Smooth muscle cell (in vitro differentiated cells): ENCODE measurements around the gene PTCRA. TPM values are rescaled to one million over a fixed set of nuclear protein-coding genes. Genes with fewer than 3 reads are reported as not detected.

Experiments used
- DNase-seq: peaks from one replicate; lab custom pipeline; 2025; ENCODE audit not compliant: unreplicated experiment; lab: John Stamatoyannopoulos, UW
- H2AFZ ChIP-seq: fragments of 200-600 bp; sonication (generic); 2 replicates; pipeline ENCODE4 v1.6.0; 2016; ENCODE audit warnings: antibody characterized with exemption, low read depth, mild to moderate bottlenecking
- H3F3A ChIP-seq: fragments of 200-600 bp; sonication (generic); 2 replicates; pipeline ENCODE4 v1.6.0; 2017; ENCODE audit warnings: antibody characterized with exemption, low read depth
- H3K27ac ChIP-seq: fragments of 200-600 bp; sonication (generic); 2 replicates; pipeline ENCODE4 v1.5.1; 2016; ENCODE audit warnings: low read depth, mild to moderate bottlenecking
- H3K27me3 ChIP-seq: fragments of 200-600 bp; sonication (generic); 2 replicates; pipeline ENCODE4 v1.6.1; 2016; ENCODE audit warnings: low read depth, mild to moderate bottlenecking
- H3K36me3 ChIP-seq: fragments of 200-600 bp; sonication (generic); 2 replicates; pipeline ENCODE4 v1.5.1; 2016; ENCODE audit warnings: low read depth
- H3K4me1 ChIP-seq: fragments of 200-600 bp; sonication (generic); 2 replicates; pipeline ENCODE4 v1.5.1; 2016; ENCODE audit warnings: low read depth
- H3K4me2 ChIP-seq: fragments of 200-600 bp; sonication (generic); 2 replicates; pipeline ENCODE4 v1.6.0; 2016; ENCODE audit warnings: mild to moderate bottlenecking
- H3K4me3 ChIP-seq: fragments of 200-600 bp; sonication (generic); 2 replicates; pipeline ENCODE4 v1.5.1; 2016; ENCODE audit warnings: mild to moderate bottlenecking
- H3K79me2 ChIP-seq: fragments of 200-600 bp; sonication (generic); 2 replicates; pipeline ENCODE4 v1.6.0; 2016; ENCODE audit warnings: low read depth, mild to moderate bottlenecking
- H3K9ac ChIP-seq: fragments of 200-600 bp; sonication (generic); 2 replicates; pipeline ENCODE4 v1.6.0; 2016; ENCODE audit warnings: low read depth
- H3K9me3 ChIP-seq: fragments of 200-600 bp; sonication (generic); replicated peaks from 2 replicates; pipeline ENCODE4 v1.5.1; 2016; ENCODE audit warnings: low read depth
- H4K20me1 ChIP-seq: fragments of 200-600 bp; sonication (generic); 2 replicates; pipeline ENCODE4 v1.6.0; 2016; ENCODE audit warnings: low read depth
- WGBS: methylation state at CpG from one replicate; pipeline ENCODE4 v1.1.7; 2016; ENCODE audit warnings: low lambda C conversion rate; 5-methylcytosine and 5-hydroxymethylcytosine counted together
- polyA plus RNA-seq: library from polyadenylated mRNA; unstranded; fragments of >200 nt; fragmentation: Nextera tagmentation; extraction: Ambion mirVana; gene quantifications from 2 replicates; pipeline ENCODE4 v1.2.1, GENCODE V29; 2016
- total RNA-seq: library from RNA; depleted of rRNA; stranded (reverse); fragments of >200 nt; gene quantifications from 2 replicates; pipeline ENCODE4 v1.2.3, GENCODE V29; 2014
- TF ChIP-seq, protein P1 (sequence below): fragments of 200-600 bp; sonication (generic); IDR thresholded peaks from 2 replicates; pipeline ENCODE4 v1.5.1; 2017; ENCODE audit warnings: borderline replicate concordance, mild to moderate bottlenecking, antibody characterized with exemption; ENCODE audit not compliant: insufficient read depth, poor library complexity, severe bottlenecking

The PTCRA gene
- total and polyA plus RNA-seq, 2 experiments from 2014 or later = not detected

DNA sequence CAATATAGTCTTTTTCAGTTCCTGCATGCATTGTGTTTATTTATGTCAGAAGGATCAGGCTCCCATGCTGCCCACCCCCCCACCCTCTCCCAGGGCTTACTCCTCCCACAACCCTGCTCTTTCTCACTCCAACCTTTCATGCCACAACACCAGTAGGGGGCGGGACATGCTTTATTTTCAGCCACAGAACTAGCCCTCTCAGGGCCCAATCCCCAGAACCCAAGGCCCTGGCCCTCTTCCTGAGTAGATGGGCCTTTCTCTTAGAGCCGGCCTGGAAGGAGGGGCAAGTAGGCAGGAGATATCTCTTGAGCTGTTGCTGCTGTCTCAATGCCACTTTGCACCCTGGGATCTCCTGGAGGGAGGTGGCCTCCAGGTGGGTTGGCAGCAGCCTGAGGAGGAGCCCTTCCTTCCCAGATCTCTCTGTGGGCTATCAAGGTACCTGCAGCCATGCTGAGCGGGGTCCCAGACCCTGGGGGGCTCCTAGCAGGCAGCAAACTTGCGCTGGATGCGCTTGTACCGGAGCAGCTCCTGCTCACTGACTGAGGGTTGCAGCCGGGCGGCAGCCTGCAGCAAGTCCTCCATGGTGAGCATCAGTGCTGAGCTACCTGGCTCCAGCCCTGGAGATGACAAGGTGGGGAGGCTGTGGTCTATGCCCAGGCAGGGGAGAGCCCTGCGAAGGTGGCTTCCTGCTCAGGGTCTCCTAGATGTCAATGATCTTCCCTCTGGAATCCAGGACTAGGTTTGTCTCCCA is 48.2 kb downstream of the PTCRA start:
- 81% methylated on average over 9 of the region's 9 CpGs for WGBS
- H3K27ac ChIP-seq = no peak overlapping the region
- DNase-seq = no peak

DNA sequence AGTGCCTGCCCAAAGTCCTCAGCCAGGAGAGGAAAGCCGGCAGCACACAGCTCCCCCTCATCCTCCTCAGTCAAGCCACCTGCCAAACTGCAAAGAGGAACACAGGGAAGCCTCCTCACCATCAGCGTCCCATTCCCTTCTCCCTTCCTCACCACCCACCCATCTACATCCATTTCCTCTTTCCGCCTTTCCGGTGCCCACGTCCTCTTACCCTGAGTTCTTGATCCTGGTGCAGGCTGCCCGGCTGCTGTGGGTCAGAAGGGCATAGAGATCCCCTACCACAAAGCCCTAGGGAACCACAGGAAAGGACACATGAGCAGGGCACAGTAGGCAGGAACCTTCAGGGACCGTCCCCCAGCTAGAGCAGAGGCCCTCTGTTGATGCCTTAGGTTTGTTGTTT is 50.7 kb downstream of the PTCRA start:
- Histone ChIP-seq H3K4me1 (no peaks in the 10 kb centered on the region), H3K27ac (no peak overlapping the region), H3K27me3 (no peaks in the 10 kb centered on the region), H3K36me3 (no peaks in the 10 kb centered on the region), H3K9me3 (no peaks in the 10 kb centered on the region), H3K4me3 (no peak overlapping the region), H3K79me2 (no peaks in the 10 kb centered on the region), H3K4me2 (no peak overlapping the region), H4K20me1 (no peaks in the 10 kb centered on the region), H3K9ac (no peak overlapping the region), H2AFZ (no peak overlapping the region), H3F3A (peaks cover 1% of the 10 kb centered on the region)
- WGBS = 84% methylated on average over 7 of the region's 7 CpGs
- TF ChIP-seq, protein P1, sequence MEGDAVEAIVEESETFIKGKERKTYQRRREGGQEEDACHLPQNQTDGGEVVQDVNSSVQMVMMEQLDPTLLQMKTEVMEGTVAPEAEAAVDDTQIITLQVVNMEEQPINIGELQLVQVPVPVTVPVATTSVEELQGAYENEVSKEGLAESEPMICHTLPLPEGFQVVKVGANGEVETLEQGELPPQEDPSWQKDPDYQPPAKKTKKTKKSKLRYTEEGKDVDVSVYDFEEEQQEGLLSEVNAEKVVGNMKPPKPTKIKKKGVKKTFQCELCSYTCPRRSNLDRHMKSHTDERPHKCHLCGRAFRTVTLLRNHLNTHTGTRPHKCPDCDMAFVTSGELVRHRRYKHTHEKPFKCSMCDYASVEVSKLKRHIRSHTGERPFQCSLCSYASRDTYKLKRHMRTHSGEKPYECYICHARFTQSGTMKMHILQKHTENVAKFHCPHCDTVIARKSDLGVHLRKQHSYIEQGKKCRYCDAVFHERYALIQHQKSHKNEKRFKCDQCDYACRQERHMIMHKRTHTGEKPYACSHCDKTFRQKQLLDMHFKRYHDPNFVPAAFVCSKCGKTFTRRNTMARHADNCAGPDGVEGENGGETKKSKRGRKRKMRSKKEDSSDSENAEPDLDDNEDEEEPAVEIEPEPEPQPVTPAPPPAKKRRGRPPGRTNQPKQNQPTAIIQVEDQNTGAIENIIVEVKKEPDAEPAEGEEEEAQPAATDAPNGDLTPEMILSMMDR = no peak
- no peak for DNase-seq

More for the DNA sequence above, 48.2 kb downstream of the PTCRA start:
- H4K20me1 ChIP-seq = no peaks in the 10 kb centered on the region
- H2AFZ ChIP-seq = no peak overlapping the region
- no peaks in the 10 kb centered on the region for H3F3A ChIP-seq
- no peaks in the 10 kb centered on the region for H3K9me3 ChIP-seq
- no peak overlapping the region for H3K4me2 ChIP-seq
- H3K27me3 ChIP-seq = peaks cover 14% of the 10 kb centered on the region
- no peak overlapping the region for H3K4me3 ChIP-seq
- H3K79me2 ChIP-seq = no peaks in the 10 kb centered on the region
- H3K36me3 ChIP-seq = no peaks in the 10 kb centered on the region
- TF ChIP-seq, protein P1 = peak; percentile 19
- H3K4me1 ChIP-seq = no peaks in the 10 kb centered on the region
- H3K9ac ChIP-seq = no peak overlapping the region

GRCh38 chr6:42967228-42967627 is 51.4 kb downstream of the PTCRA start:
- Histone ChIP-seq H3K9ac (no peak overlapping the region), H3F3A (peaks cover 8% of the 10 kb centered on the region), H3K4me2 (no peak overlapping the region), H3K4me3 (no peak overlapping the region), H2AFZ (no peak overlapping the region), H3K27ac (no peak overlapping the region), H3K36me3 (no peaks in the 10 kb centered on the region), H3K9me3 (no peaks in the 10 kb centered on the region), H3K4me1 (no peaks in the 10 kb centered on the region), H3K27me3 (no peaks in the 10 kb centered on the region), H4K20me1 (no peaks in the 10 kb centered on the region), H3K79me2 (no peaks in the 10 kb centered on the region)
- TF ChIP-seq, protein P1 = no peak
- DNase-seq = no peak
- 96% methylated on average over 11 of the region's 11 CpGs for WGBS
